DMS79 (cell line): ENCODE results near the gene SHE.
"Not testable (repeated sequence)": the region's sequence is repeated elsewhere in the genome, so short reads cannot be mapped to it uniquely, and the experiment has no call there.

Experiments
- DNase-seq: peaks from one replicate; lab custom pipeline; 2025; lab: John Stamatoyannopoulos, UW

The SHE gene

GRCh38 chr1:154502066-154502743 lies at the start of gene SHE, which contains the start of gene TDRD10:
Gene SHE, minus strand, starts transcription at chr1:154502412. Its CDS starts 386 bp downstream, at chr1:154502026.
Gene TDRD10, plus strand, starts transcription at chr1:154502219. Its CDS starts 4,685 bp downstream, at chr1:154506904.
- no peak for DNase-seq

DNA sequence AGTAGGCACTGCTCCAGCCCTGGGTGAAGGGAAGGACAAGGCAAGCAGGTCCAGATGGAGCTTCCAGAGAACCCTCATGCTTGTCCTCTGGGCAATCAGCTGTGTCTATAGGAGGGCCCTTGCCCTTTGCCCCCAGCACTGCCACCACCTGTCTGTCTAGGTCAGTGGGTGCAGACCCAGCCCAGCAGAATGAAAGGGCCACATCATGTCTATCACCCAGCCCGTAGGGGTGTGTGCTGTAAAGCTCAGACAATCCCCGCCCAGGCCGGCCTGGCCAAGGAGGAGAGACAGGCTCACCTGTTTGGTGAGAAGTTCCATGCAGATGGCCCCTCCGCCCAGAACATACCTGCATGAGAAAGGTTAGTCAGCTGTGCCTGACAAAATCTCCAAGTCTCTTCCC lies 49.3 kb upstream of the SHE start:
- no peak for DNase-seq

GRCh38 chr1:154550657-154551056 lies 48.4 kb upstream of the SHE start:
- DNase-seq, result no peak

GRCh38 chr1:154550070-154550469 lies 47.9 kb upstream of the SHE start:
- no peak for DNase-seq

DNA sequence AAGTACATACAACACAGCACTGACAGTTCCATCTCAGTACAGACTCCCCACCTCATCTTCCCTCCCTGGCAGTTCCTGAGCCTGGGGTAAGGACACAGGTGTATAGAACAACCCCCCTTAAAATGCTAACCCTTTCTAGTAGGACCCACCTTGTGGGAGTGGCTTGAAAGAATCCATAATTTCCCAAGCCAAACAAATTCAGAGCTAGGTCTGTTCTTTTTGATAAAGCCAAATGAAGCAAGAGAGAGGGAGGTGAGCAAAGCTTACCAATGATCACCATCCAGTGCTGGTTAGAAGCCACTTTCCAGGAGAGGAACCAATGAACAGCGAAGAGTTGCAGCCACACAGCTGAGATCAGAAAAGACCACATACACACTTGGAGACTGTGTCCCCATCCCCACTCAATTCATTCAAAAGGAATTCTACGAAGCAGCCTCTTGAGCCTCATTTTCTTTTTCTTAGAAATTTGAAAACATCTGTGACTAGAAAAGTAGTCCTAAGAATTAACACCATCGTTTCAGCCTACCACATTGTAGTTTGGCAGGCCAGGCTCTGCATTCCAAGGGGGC lies 47.1 kb upstream of the SHE start:
- DNase-seq, result no peak

DNA sequence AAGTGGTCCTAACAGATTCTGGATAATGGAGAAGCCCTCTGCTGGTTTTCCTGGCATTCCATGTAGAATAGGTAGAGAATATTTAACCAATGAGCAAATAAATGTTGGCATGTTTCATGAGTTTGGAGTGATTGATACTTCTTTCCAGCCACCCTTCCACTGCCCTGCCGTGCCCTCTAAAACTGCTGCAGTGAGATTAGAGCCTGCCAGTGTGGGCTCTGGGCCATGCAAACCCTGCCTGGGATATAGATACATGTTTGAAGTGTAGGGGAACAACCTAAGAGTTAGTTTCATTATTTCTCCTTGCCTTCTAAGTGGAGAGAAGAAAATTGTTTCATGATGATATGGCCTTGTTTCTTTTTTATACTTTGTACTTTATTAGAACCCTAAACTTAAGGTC lies 45.8 kb upstream of the SHE start:
- DNase-seq, result no peak

DNA sequence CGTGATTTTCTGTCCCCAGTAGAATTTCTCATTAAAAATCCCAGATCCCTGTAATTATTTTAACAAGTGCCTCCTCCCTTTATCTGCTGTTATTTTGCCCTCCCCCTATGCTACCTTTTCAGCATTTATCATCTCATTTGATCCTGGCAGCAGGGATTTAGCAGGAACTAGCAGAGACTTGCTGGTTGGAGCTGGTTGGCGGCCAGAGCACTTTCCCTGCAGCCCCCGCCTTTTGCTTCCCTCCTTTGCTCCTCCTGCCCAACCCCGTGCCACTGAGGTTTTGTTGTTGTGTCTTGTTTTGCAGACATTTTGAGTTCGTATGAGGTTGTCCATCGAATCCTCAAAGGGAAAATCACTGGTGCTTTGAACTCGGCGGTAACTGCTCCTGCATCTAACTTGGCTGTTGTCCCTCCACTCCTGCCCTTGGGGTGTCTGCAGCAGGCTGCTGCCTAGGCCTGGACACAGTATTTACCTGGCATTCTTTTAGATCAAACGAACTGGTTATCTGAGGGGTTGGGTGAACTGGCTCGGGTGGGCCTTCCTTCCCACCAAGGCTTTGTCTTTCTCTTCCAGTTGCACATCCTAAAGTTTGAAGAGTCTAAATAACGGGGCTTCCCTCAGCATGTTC lies 45.0 kb upstream of the SHE start:
- no peak for DNase-seq

- DNase-seq, result peak; percentile 16
These were observed 44.3 kb upstream of the SHE start for GRCh38 chr1:154546264-154547063.

GRCh38 chr1:154541231-154541630 lies 39.0 kb upstream of the SHE start:
- DNase-seq, result no peak

GRCh38 chr1:154539486-154540483 lies 37.6 kb upstream of the SHE start:
- DNase-seq, result no peak

DNA sequence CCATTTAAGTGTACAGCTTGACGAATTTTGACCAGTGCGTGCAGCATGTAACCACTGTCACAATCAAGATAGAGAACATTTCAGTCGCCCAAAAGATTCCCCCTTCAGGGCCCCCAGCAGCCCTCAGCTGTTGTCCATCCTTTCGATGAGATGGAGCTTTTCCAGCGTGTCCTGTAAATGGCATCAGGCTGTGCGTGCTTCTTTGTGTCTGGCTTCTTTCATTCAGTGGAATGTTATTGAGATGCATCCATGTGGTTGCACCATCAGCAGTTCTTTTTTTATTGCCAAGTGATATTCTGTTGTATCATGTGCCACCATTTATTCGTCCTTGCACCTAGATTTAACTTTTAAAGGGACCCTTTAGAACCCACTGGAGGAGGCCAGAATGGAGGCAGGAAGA lies 34.4 kb upstream of the SHE start:
- no peak for DNase-seq

DNA sequence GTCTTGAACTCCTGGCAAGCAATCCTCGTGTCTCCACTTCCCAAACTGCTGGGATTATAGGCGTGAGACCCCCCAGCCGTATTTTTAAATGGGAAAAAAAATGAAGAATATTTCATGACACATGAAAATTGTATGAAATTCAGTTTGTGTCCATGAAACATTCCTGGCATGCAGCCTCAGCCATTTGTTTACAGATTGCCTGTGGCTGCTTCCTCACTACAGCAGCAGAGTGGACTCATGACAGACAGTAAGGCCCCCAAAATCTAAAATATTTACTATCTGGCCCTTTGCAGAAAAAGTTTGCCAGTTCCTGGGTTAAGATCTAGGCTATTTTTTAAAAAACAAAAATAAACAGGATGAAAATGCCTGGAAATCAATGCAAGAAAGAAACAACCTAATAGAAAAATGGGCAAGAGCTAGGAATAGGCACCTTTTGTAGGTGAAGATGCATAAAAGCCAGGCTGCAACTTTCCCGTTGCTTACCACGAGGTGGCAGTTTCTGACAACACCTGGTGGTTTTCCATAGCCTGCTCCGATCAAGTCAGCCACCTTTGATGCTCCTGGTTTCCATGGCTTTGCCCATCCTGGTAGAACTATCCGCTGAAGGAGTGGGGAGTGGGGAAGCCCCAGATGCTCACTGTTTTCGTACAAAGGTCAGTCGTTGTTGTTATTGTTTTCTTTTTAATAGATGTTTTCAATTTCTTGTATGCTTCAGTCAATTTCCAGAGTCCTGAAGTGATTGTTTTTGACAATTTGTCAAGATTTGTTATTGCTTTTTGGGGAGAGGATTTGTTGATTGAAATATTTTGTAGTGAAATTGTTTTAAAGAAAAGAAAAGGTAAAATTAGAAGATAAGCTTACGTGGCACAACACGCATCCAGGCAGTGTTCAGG lies 32.0 kb upstream of the SHE start:
- peak; percentile 9 for DNase-seq

DNA sequence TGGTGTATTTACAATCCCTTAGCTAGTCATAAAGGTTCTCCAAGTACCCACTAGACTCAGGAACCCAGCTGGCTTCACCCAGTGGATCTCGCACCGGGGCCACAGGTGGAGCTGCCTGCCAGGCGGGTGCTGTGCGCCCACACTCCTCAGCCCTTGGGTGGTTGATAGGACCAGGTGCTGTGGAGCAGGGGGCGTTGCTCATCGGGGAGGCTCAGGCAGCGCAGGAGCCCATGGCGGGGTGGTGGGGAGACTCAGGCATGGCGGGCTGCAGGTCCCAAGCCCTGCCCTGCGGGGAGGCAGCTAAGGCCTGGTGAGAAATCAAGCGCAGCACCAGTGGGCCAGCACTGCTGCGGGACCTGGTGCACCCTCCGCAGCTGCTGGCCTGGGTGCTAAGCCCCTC lies 29.7 kb upstream of the SHE start:
- DNase-seq, result not testable (repeated sequence)

DNA sequence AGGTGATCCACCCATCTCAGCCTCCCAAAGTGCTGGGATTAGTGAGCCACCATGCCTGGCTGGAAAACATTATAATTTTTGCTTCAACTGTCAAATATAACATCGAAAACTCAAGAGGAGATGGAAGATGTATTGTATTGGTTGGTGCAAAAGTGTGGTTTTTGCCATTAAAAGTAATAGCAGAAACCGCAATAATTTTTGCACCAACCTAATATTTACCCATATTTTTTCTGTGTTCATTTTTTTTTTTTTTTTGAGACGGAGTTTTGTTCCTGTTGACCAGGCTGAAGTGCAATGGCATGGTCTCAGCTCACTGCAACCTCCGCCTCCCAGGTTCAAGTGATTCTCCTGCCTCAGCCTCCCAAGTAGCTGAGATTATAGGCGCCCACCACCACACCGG lies 27.1 kb upstream of the SHE start:
- DNase-seq, result no peak

DNA sequence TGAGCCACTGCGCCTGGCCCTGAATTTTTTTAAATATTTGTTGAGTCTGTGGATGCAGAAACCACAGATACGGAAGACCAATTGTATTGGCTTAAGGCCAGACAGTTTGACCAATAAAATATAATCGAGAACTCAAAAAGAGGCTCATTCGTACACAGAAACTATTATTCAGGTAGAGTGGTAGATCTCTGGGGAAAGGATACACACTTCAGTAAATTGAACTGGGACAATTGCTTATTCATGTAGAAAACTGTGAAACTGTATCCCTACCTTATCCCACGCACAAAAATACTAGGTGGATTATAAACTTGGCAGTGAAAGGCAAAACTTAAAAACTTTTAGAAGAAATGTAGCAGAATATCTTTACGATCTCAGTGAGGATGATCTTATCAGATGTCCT lies 25.0 kb upstream of the SHE start:
- DNase-seq, result no peak

GRCh38 chr1:154524881-154525280 lies 22.7 kb upstream of the SHE start:
- no peak for DNase-seq

- DNase-seq, result no peak
These were observed 19.5 kb upstream of the SHE start for GRCh38 chr1:154521695-154522094.

GRCh38 chr1:154520333-154520732 lies 18.1 kb upstream of the SHE start:
- DNase-seq, result no peak

- no peak for DNase-seq
These were observed 17.4 kb upstream of the SHE start for GRCh38 chr1:154519591-154519991.

GRCh38 chr1:154517661-154518060 lies 15.4 kb upstream of the SHE start:
- no peak for DNase-seq
